ENCODE results near the gene LCNL1. TPM values are rescaled to one million over a fixed set of nuclear protein-coding genes. Genes with fewer than 3 reads are reported as not detected.
A peak's percentile ranks its signal among the peaks of the same experiment; 100 is the strongest.

The LCNL1 gene
- total and polyA plus RNA-seq, 2 experiments from 2014 or later: 0.36 TPM; not detected in 1

- peaks cover 2% of the 10 kb centered on the region for H3K27me3 ChIP-seq
- peak within 1 kb of the TSS; percentile 22 for H3K4me3 ChIP-seq
- no peaks in the 10 kb centered on the region for H3K36me3 ChIP-seq
- H3K27ac ChIP-seq: no peak within 1 kb of the TSS
- peaks cover 10% of the 10 kb centered on the region for H3K4me1 ChIP-seq (ENCODE audit: low read depth)
- peak in 1 of 2 donors; percentile 83 for DNase-seq (ENCODE audit: low read depth in 1 of 2, low spot score in 1 of 2)
- no peak for TF ChIP-seq CTCF (IDR thresholded peaks at IDR 0.05; ENCODE audit: low read depth, low read length)
- no peaks in the 10 kb centered on the region for H3K9me3 ChIP-seq (ENCODE audit: low read depth)
Observed at GRCh38 chr9:136977223-136977622, 5.6 kb upstream of the LCNL1 start, which contains the start of gene PTGDS. PTGDS (plus strand) TSS chr9:136977504; CDS start chr9:136977579, 75 bp downstream.

- Histone ChIP-seq H3K9me3 (ENCODE audit: low read depth) (no peaks in the 10 kb centered on the region), H3K36me3 (no peaks in the 10 kb centered on the region), H3K27me3 (peaks cover 2% of the 10 kb centered on the region), H3K4me1 (ENCODE audit: low read depth) (peaks cover 10% of the 10 kb centered on the region), H3K27ac (no peak overlapping the region), H3K4me3 (peak overlapping the region; percentile 22)
- peak in 1 of 2 donors; percentile 14 for DNase-seq (ENCODE audit: low read depth in 1 of 2, low spot score in 1 of 2)
- TF ChIP-seq CTCF (IDR thresholded peaks at IDR 0.05; ENCODE audit: low read depth, low read length): no peak
Observed at GRCh38 chr9:136977649-136978072, 5.1 kb upstream of the LCNL1 start.

GRCh38 chr9:136978073-136978864, 4.5 kb upstream of the LCNL1 start:
- no peaks in the 10 kb centered on the region for H3K9me3 ChIP-seq (ENCODE audit: low read depth)
- peak; percentile 76 to 88 for DNase-seq (ENCODE audit: low read depth in 1 of 2, low spot score in 1 of 2)
- peaks cover 10% of the 10 kb centered on the region for H3K4me1 ChIP-seq (ENCODE audit: low read depth)
- peaks cover 4% of the 10 kb centered on the region for H3K27me3 ChIP-seq
- H3K4me3 ChIP-seq: peak overlapping the region; percentile 22
- no peak for TF ChIP-seq CTCF (IDR thresholded peaks at IDR 0.05; ENCODE audit: low read depth, low read length)
- H3K27ac ChIP-seq: no peak overlapping the region
- no peaks in the 10 kb centered on the region for H3K36me3 ChIP-seq

- peaks cover 12% of the 10 kb centered on the region for H3K27me3 ChIP-seq
- DNase-seq (ENCODE audit: low read depth in 1 of 2, low spot score in 1 of 2): no peak
- H3K4me3 ChIP-seq: no peak overlapping the region
- no peak for TF ChIP-seq CTCF (IDR thresholded peaks at IDR 0.05; ENCODE audit: low read depth, low read length)
- H3K4me1 ChIP-seq (ENCODE audit: low read depth): peaks cover 10% of the 10 kb centered on the region
- H3K9me3 ChIP-seq (ENCODE audit: low read depth): no peaks in the 10 kb centered on the region
- H3K27ac ChIP-seq: no peak overlapping the region
- H3K36me3 ChIP-seq: no peaks in the 10 kb centered on the region
Observed at GRCh38 chr9:136978865-136979544, 3.8 kb upstream of the LCNL1 start.

- no peak for TF ChIP-seq CTCF (IDR thresholded peaks at IDR 0.05; ENCODE audit: low read depth, low read length)
- Histone ChIP-seq H3K4me3 (no peak overlapping the region), H3K9me3 (ENCODE audit: low read depth) (no peaks in the 10 kb centered on the region), H3K27ac (no peak overlapping the region), H3K27me3 (peaks cover 21% of the 10 kb centered on the region), H3K4me1 (ENCODE audit: low read depth) (peaks cover 13% of the 10 kb centered on the region), H3K36me3 (no peaks in the 10 kb centered on the region)
- DNase-seq (ENCODE audit: low read depth in 1 of 2, low spot score in 1 of 2): no peak
Observed at GRCh38 chr9:136979769-136980587, 2.8 kb upstream of the LCNL1 start.

All from cardiac muscle cell (in vitro differentiated cells and primary cell).